ENCODE results near the gene PCOLCE2.
"Not testable (repeated sequence)": the region's sequence is repeated elsewhere in the genome, so short reads cannot be mapped to it uniquely, and the experiment has no call there.

Gene PCOLCE2

GRCh38 chr3:142896201-142896755, 7.4 kb upstream of the PCOLCE2 start:
- DNase-seq (ENCODE audit: low read depth in 1 of 2, low spot score in 1 of 2) = no peak
- no peak for TF ChIP-seq JUND (IDR thresholded peaks at IDR 0.05; ENCODE audit: low read depth)
- in situ Hi-C loops (cut with HindIII; ENCODE audit: low pct_unique_long_range_greater_than_20kb, low sequenced_read_pairs) = no loop called here

- in situ Hi-C loops (cut with HindIII; ENCODE audit: low pct_unique_long_range_greater_than_20kb, low sequenced_read_pairs) = no loop called here
- peak; percentile 28 to 43 for DNase-seq (ENCODE audit: low read depth in 1 of 2, low spot score in 1 of 2)
- no peak for TF ChIP-seq JUND (IDR thresholded peaks at IDR 0.05; ENCODE audit: low read depth)
These were observed 5.6 kb upstream of the PCOLCE2 start for GRCh38 chr3:142894493-142894892.

GRCh38 chr3:142892714-142893113, 3.8 kb upstream of the PCOLCE2 start:
- in situ Hi-C loops (cut with HindIII; ENCODE audit: low pct_unique_long_range_greater_than_20kb, low sequenced_read_pairs) = no loop called here
- TF ChIP-seq JUND (IDR thresholded peaks at IDR 0.05; ENCODE audit: low read depth) = no peak
- DNase-seq (ENCODE audit: low read depth in 1 of 2, low spot score in 1 of 2) = no peak

GRCh38 chr3:142890592-142890991, 1.7 kb upstream of the PCOLCE2 start:
- no peak for DNase-seq (ENCODE audit: low read depth in 1 of 2, low spot score in 1 of 2)
- in situ Hi-C loops (cut with HindIII; ENCODE audit: low pct_unique_long_range_greater_than_20kb, low sequenced_read_pairs) = no loop called here
- TF ChIP-seq JUND (IDR thresholded peaks at IDR 0.05; ENCODE audit: low read depth) = no peak

GRCh38 chr3:142889212-142890014, 530 bp upstream of the PCOLCE2 start:
- in situ Hi-C loops (cut with HindIII; ENCODE audit: low pct_unique_long_range_greater_than_20kb, low sequenced_read_pairs) = no loop called here
- DNase-seq (ENCODE audit: low read depth in 1 of 2, low spot score in 1 of 2) = no peak
- no peak for TF ChIP-seq JUND (IDR thresholded peaks at IDR 0.05; ENCODE audit: low read depth)

GRCh38 chr3:142888099-142888480, 793 bp downstream of the PCOLCE2 start:
- peak; percentile 35 to 61 for DNase-seq (ENCODE audit: low read depth in 1 of 2, low spot score in 1 of 2)
- in situ Hi-C loops (cut with HindIII; ENCODE audit: low pct_unique_long_range_greater_than_20kb, low sequenced_read_pairs) = no loop called here
- no peak for TF ChIP-seq JUND (IDR thresholded peaks at IDR 0.05; ENCODE audit: low read depth)

GRCh38 chr3:142886940-142887339, 1.9 kb downstream of the PCOLCE2 start:
- in situ Hi-C loops (cut with HindIII; ENCODE audit: low pct_unique_long_range_greater_than_20kb, low sequenced_read_pairs) = no loop called here
- DNase-seq (ENCODE audit: low read depth in 1 of 2, low spot score in 1 of 2) = no peak
- TF ChIP-seq JUND (IDR thresholded peaks at IDR 0.05; ENCODE audit: low read depth) = no peak

GRCh38 chr3:142886021-142886420, 2.9 kb downstream of the PCOLCE2 start:
- no peak for TF ChIP-seq JUND (IDR thresholded peaks at IDR 0.05; ENCODE audit: low read depth)
- DNase-seq (ENCODE audit: low read depth in 1 of 2, low spot score in 1 of 2) = no peak
- in situ Hi-C loops (cut with HindIII; ENCODE audit: low pct_unique_long_range_greater_than_20kb, low sequenced_read_pairs) = no loop called here

- no peak for DNase-seq (ENCODE audit: low read depth in 1 of 2, low spot score in 1 of 2)
- in situ Hi-C loops (cut with HindIII; ENCODE audit: low pct_unique_long_range_greater_than_20kb, low sequenced_read_pairs) = no loop called here
- TF ChIP-seq JUND (IDR thresholded peaks at IDR 0.05; ENCODE audit: low read depth) = no peak
These were observed 4.4 kb downstream of the PCOLCE2 start for GRCh38 chr3:142884531-142884930.

- DNase-seq (ENCODE audit: low read depth in 1 of 2, low spot score in 1 of 2); in situ Hi-C loops (cut with HindIII; ENCODE audit: low pct_unique_long_range_greater_than_20kb, low sequenced_read_pairs): not testable (repeated sequence)
These were observed 5.3 kb downstream of the PCOLCE2 start for GRCh38 chr3:142883534-142883933.

- no peak for DNase-seq (ENCODE audit: low read depth in 1 of 2, low spot score in 1 of 2)
- no peak for TF ChIP-seq JUND (IDR thresholded peaks at IDR 0.05; ENCODE audit: low read depth)
These were observed 7.2 kb downstream of the PCOLCE2 start for GRCh38 chr3:142881445-142882224.

GRCh38 chr3:142878649-142879300, 10.1 kb downstream of the PCOLCE2 start:
- no peak for DNase-seq (ENCODE audit: low read depth in 1 of 2, low spot score in 1 of 2)
- in situ Hi-C loops (cut with HindIII; ENCODE audit: low pct_unique_long_range_greater_than_20kb, low sequenced_read_pairs) = no loop called here
- no peak for TF ChIP-seq JUND (IDR thresholded peaks at IDR 0.05; ENCODE audit: low read depth)

More at GRCh38 chr3:142881445-142882224, 7.2 kb downstream of the PCOLCE2 start:
- in situ Hi-C loops (cut with HindIII; ENCODE audit: low pct_unique_long_range_greater_than_20kb, low sequenced_read_pairs) = no loop called here
